SK-N-SH (cell line): ENCODE results near the gene TPSB2. TPM values are rescaled to one million over a fixed set of nuclear protein-coding genes. Genes with fewer than 3 reads are reported as not detected.

Experiments
- CTCF ChIA-PET: fragments of 300-600, 350-600 bp; formaldehyde crosslinking; extraction: SDS; loops from one replicate; lab custom pipeline; 2021; lab: Yijun Ruan, JAX
- POLR2A ChIA-PET: fragments of 350-600 bp; sonication (Branson Sonifier 250); formaldehyde crosslinking; extraction: SDS; loops from one replicate; lab custom pipeline; 2020; ENCODE audit warnings: antibody characterized with exemption, inconsistent platforms; lab: Yijun Ruan, JAX
- DNase-seq: peaks from one replicate; pipeline ENCODE4 v3.0.0; 2012
- H2AFZ ChIP-seq: fragments of 200-600 bp; sonication (generic); 2 replicates; pipeline ENCODE4 v1.8.1; 2016; ENCODE audit warnings: antibody characterized with exemption, mild to moderate bottlenecking, low read depth
- H3F3A ChIP-seq: fragments of 200-600 bp; sonication (generic); replicated peaks from 2 replicates; pipeline ENCODE3; 2016; ENCODE audit warnings: antibody characterized with exemption, mild to moderate bottlenecking; ENCODE audit not compliant: insufficient read depth
- H3K27ac ChIP-seq, 2 experiments: fragments of 200-500 bp in 1 of 2; fragments of 200-600 bp in 1 of 2; sonication (Bioruptor generic) in 1 of 2; sonication (generic), shearing (Covaris generic) in 1 of 2; 2 replicates each; pipeline versions ENCODE4 v1.5.1 to v1.6.1; 2014 to 2016; ENCODE audit warnings: low read depth in 2 of 2, inconsistent platforms in 1 of 2, low read length in 1 of 2, mild to moderate bottlenecking in 1 of 2, mixed read lengths in 1 of 2
- H3K27me3 ChIP-seq: fragments of 200-600 bp; sonication (generic), shearing (Covaris generic); 2 replicates; pipeline ENCODE4 v1.6.1; 2016; ENCODE audit warnings: mixed run types; ENCODE audit not compliant: insufficient read depth
- H3K36me3 ChIP-seq, 2 experiments: fragments of 200-500 bp in 1 of 2; fragments of 200-600 bp in 1 of 2; sonication (Bioruptor generic) in 1 of 2; sonication (generic) in 1 of 2; replicated peaks in 1 of 2; 2 replicates each; pipeline versions ENCODE3 to v1.5.1; 2014 to 2016; ENCODE audit warnings: low read length in 1 of 2, mild to moderate bottlenecking in 1 of 2; ENCODE audit not compliant: insufficient read depth in 2 of 2, control insufficient read depth in 1 of 2
- H3K4me1 ChIP-seq, 2 experiments: fragments of 200-500 bp in 1 of 2; fragments of 200-600 bp in 1 of 2; sonication (Bioruptor generic) in 1 of 2; sonication (generic), shearing (Covaris generic) in 1 of 2; 2 replicates each; pipeline versions ENCODE4 v1.5.1 to v1.6.1; 2014 to 2016; ENCODE audit warnings: low read depth in 1 of 2, low read length in 1 of 2, mixed run types in 1 of 2; ENCODE audit not compliant: insufficient read depth in 2 of 2, control insufficient read depth in 1 of 2
- H3K4me2 ChIP-seq: fragments of 200-600 bp; sonication (generic), shearing (Covaris generic); 2 replicates; pipeline ENCODE4 v1.6.1; 2017; ENCODE audit warnings: mixed run types
- H3K4me3 ChIP-seq, 2 experiments: fragments of 200-500 bp in 1 of 2; fragments of 200-600 bp in 1 of 2; sonication (Bioruptor generic) in 1 of 2; sonication (generic), shearing (Covaris generic) in 1 of 2; 2 replicates each; pipeline versions ENCODE4 v1.5.1 to v1.8.1; 2014 to 2016; ENCODE audit warnings: low read depth in 2 of 2, inconsistent platforms in 1 of 2, low read length in 1 of 2, mild to moderate bottlenecking in 1 of 2, mixed read lengths in 1 of 2, moderate library complexity in 1 of 2
- H3K79me2 ChIP-seq: fragments of 200-600 bp; sonication (generic); 2 replicates; pipeline ENCODE4 v1.8.1; 2017; ENCODE audit warnings: mild to moderate bottlenecking; ENCODE audit not compliant: insufficient read depth
- H3K9ac ChIP-seq: fragments of 200-600 bp; sonication (generic); 2 replicates; pipeline ENCODE4 v1.6.1; 2017; ENCODE audit warnings: mixed run types
- H3K9me2 ChIP-seq: fragments of 200-600 bp; sonication (generic); 2 replicates; pipeline ENCODE4 v1.6.1; 2017; ENCODE audit warnings: mixed run types
- H3K9me3 ChIP-seq: fragments of 200-600 bp; sonication (generic); 2 replicates; pipeline ENCODE4 v1.6.1; 2017; ENCODE audit warnings: mixed run types, mild to moderate bottlenecking, moderate library complexity
- H4K20me1 ChIP-seq: fragments of 200-600 bp; sonication (generic); 2 replicates; pipeline ENCODE4 v1.6.1; 2017; ENCODE audit warnings: mild to moderate bottlenecking, mixed run types; ENCODE audit not compliant: insufficient read depth
- CHD2 ChIP-seq: fragments of 150-350 bp; IDR thresholded peaks from 2 replicates; pipeline ENCODE4 v1.6.1; 2018; ENCODE audit warnings: low read length; ENCODE audit not compliant: partially characterized antibody
- CTCF ChIP-seq: fragments of 200-600 bp; sonication (generic); IDR thresholded peaks from 2 replicates; pipeline ENCODE4 v1.6.1; 2017; ENCODE audit warnings: antibody characterized with exemption, mild to moderate bottlenecking, moderate library complexity
- EP300 ChIP-seq, 2 experiments: IDR thresholded peaks; 2 replicates each; pipeline versions ENCODE4 v1.4.0 to v1.6.1; 2012; ENCODE audit warnings: borderline replicate concordance in 1 of 2, low read depth in 1 of 2, low read length in 1 of 2
- FOXJ3 ChIP-seq: sonication (generic); formaldehyde crosslinking; IDR thresholded peaks from 2 replicates; pipeline ENCODE4 v1.5.1; 2020; ENCODE audit warnings: mild to moderate bottlenecking, missing genetic modification reagents
- GABPA ChIP-seq: IDR thresholded peaks from 2 replicates; pipeline ENCODE4 v1.4.0; 2012; ENCODE audit warnings: low read depth, mild to moderate bottlenecking
- IRF3 ChIP-seq: fragments of 150-350 bp; IDR thresholded peaks from 2 replicates; pipeline ENCODE4 v1.6.1; 2016; ENCODE audit warnings: mild to moderate bottlenecking, low read depth, low read length
- JUND ChIP-seq: IDR thresholded peaks from 2 replicates; pipeline ENCODE4 v1.4.0; 2012
- MAX ChIP-seq: IDR thresholded peaks from 2 replicates; pipeline ENCODE4 v1.4.0; 2012; ENCODE audit warnings: low read depth
- MEF2A ChIP-seq: IDR thresholded peaks from 2 replicates; pipeline ENCODE4 v1.4.0; 2012; ENCODE audit warnings: low read depth, borderline replicate concordance
- MXI1 ChIP-seq: IDR thresholded peaks from 2 replicates; pipeline ENCODE4 v1.6.1; 2012; ENCODE audit warnings: mild to moderate bottlenecking, low read depth, low read length, improper control_type of control experiment
- NFIC ChIP-seq: IDR thresholded peaks from 2 replicates; pipeline ENCODE4 v1.4.0; 2012; ENCODE audit warnings: borderline replicate concordance
- NRF1 ChIP-seq: IDR thresholded peaks from 2 replicates; pipeline ENCODE4 v1.6.1; 2012; ENCODE audit warnings: low read depth, mild to moderate bottlenecking, low read length
- PBX3 ChIP-seq: IDR thresholded peaks from 2 replicates; pipeline ENCODE4; 2012
- RAD21 ChIP-seq: IDR thresholded peaks from 2 replicates; pipeline ENCODE4 v1.6.1; 2012; ENCODE audit warnings: mild to moderate bottlenecking, low read length
- SIN3A ChIP-seq: IDR thresholded peaks from 2 replicates; pipeline ENCODE4 v1.6.1; 2012; ENCODE audit warnings: low read depth, mild to moderate bottlenecking, low read length, moderate library complexity, borderline replicate concordance
- SMC3 ChIP-seq: IDR thresholded peaks from 2 replicates; pipeline ENCODE4 v1.6.1; 2012; ENCODE audit warnings: low read depth, low read length, improper control_type of control experiment
- TCF12 ChIP-seq: IDR thresholded peaks from 2 replicates; pipeline ENCODE4 v1.4.0; 2012
- TEAD4 ChIP-seq: IDR thresholded peaks from 2 replicates; pipeline ENCODE4 v1.4.0; 2012; ENCODE audit warnings: mild to moderate bottlenecking, borderline replicate concordance; ENCODE audit not compliant: insufficient read depth
- USF2 ChIP-seq: fragments of 150-350 bp; IDR thresholded peaks from 2 replicates; pipeline ENCODE4 v1.6.1; 2017; ENCODE audit warnings: antibody characterized with exemption, low read length, low read depth, borderline replicate concordance
- YY1 ChIP-seq: IDR thresholded peaks from 2 replicates; pipeline ENCODE4 v1.4.0; 2012; ENCODE audit warnings: low read depth, mild to moderate bottlenecking
- WGBS: methylation state at CpG from one replicate; pipeline ENCODE4 v1.1.6; 2017; ENCODE audit warnings: low lambda C conversion rate; 5-methylcytosine and 5-hydroxymethylcytosine counted together
- polyA plus RNA-seq, 3 experiments: library from polyadenylated mRNA; depleted of rRNA; stranded (reverse); fragments of >200 nt; gene quantifications; 2 replicates each; pipeline ENCODE4 v1.2.3, GENCODE V29; 2012

TPSB2 gene
- polyA plus RNA-seq, 1 of the 3 experiments (the other 2 are of a cell fraction): not detected

GRCh38 chr16:1198194-1198593, 31.8 kb downstream of the TPSB2 start (continued):
- TF ChIP-seq USF2 (no peak), MEF2A (no peak), PBX3 (no peak), TEAD4 (no peak), JUND (no peak)

DNA sequence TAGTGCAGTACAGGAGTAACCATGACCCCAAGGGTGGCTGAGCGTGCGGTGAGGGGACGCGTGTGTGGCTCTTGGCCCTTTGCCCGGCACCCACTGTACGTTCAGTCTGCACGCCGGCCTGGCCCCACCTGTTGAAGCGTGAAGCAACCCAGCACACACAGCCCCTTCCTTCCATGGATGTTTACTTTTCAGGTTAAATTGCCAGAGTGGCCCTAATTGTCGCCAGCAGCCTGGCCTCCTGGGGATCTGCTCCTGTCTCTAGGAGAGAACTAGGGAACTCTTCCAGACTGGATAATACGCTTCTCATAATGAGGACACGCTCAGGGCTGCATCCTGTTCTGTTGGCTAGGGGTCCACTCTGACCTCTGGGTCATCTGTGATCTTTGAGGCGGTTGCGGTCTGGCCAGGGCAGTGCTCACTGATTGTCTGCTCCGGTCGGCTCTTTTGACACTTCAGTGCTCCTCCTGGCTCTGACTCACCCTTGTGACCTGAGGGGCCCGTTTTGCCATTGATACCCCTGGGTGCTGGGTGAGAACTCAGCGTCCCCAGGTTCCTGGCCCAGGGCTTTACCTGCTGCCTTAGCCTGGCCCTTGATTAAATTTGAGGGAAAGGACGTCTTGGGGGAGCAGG, 32.6 kb downstream of the TPSB2 start:
- no peaks in the 10 kb centered on the region for H3K36me3 ChIP-seq
- DNase-seq: no peak
- H3K27me3 ChIP-seq: peaks cover 44% of the 10 kb centered on the region
- H3K9me3 ChIP-seq: no peaks in the 10 kb centered on the region
- no peak overlapping the region for H2AFZ ChIP-seq
- H4K20me1 ChIP-seq: peaks cover 8% of the 10 kb centered on the region; the same call in 1 of the 2 replicates
- H3K4me2 ChIP-seq: no peak overlapping the region
- no peak overlapping the region for H3K4me3 ChIP-seq
- ChIA-PET CTCF (no interaction called here), POLR2A (no interaction called here)
- H3F3A ChIP-seq: no peaks in the 10 kb centered on the region
- H3K4me1 ChIP-seq: no peaks in the 10 kb centered on the region; a peak in 1 of 4 replicates
- H3K9ac ChIP-seq: no peak overlapping the region
- 12% methylated on average over 11 of the region's 19 CpGs for WGBS
- H3K27ac ChIP-seq: no peak overlapping the region
- TF ChIP-seq TCF12: no peak
- no peaks in the 10 kb centered on the region for H3K79me2 ChIP-seq
- H3K9me2 ChIP-seq: no peaks in the 10 kb centered on the region

- Histone ChIP-seq H3K9me2 (no peaks in the 10 kb centered on the region), H4K20me1 (peaks cover 8% of the 10 kb centered on the region; the same call in 1 of the 2 replicates), H3K9ac (no peak overlapping the region), H2AFZ (no peak overlapping the region), H3K27ac (no peak overlapping the region), H3K79me2 (no peaks in the 10 kb centered on the region), H3K4me2 (no peak overlapping the region), H3K9me3 (no peaks in the 10 kb centered on the region), H3F3A (no peaks in the 10 kb centered on the region), H3K4me3 (no peak overlapping the region), H3K4me1 (no peaks in the 10 kb centered on the region; a peak in 1 of 4 replicates), H3K36me3 (no peaks in the 10 kb centered on the region), H3K27me3 (peaks cover 36% of the 10 kb centered on the region)
- WGBS: 25% methylated on average over 2 of the region's 11 CpGs
- DNase-seq: no peak
- ChIA-PET POLR2A (no interaction called here), CTCF (interaction anchor here (0.6 to 1.5 kb wide), 5 partner anchors 10 to 431 kb away, joined by 3 to 5 read pairs (median 3); no protein-coding TSS in a partner anchor)
- TF ChIP-seq MAX (no peak), TEAD4 (no peak), SIN3A (no peak), GABPA (no peak), IRF3 (no peak), EP300 (IDR thresholded peaks at IDR 0.05; ENCODE audit: borderline replicate concordance in 1 of 2, low read depth in 1 of 2, low read length in 1 of 2) (no peak), FOXJ3 (CRISPR knock-in tag) (no peak), YY1 (no peak), CHD2 (no peak), NRF1 (no peak), CTCF (no peak), RAD21 (no peak), PBX3 (no peak), MXI1 (no peak), SMC3 (no peak), NFIC (no peak)
These were observed 33.5 kb downstream of the TPSB2 start for GRCh38 chr16:1196494-1196893.
